LNCaP clone FGC (cell line): ENCODE measurements around the gene RIOX2.

Source experiments
- DNase-seq: peaks from one replicate; pipeline ENCODE4 v3.0.0-alpha.2; 2011; ENCODE audit warnings: low read depth
- H3K4me3 ChIP-seq: 2 replicates; pipeline ENCODE4 v1.5.1; 2011; ENCODE audit warnings: mild to moderate bottlenecking, low read depth, low read length, control low read depth
- CTCF ChIP-seq: IDR thresholded peaks from 2 replicates; pipeline ENCODE4 v1.5.1; 2012; ENCODE audit warnings: mild to moderate bottlenecking; ENCODE audit not compliant: control insufficient read depth, insufficient read depth; ENCODE audit errors: extremely low read depth

RIOX2 gene

GRCh38 chr3:97934980-97935695, 37.1 kb downstream of the RIOX2 start:
- TF ChIP-seq CTCF, result no peak
- no peak for DNase-seq

GRCh38 chr3:97932387-97932801, 39.8 kb downstream of the RIOX2 start:
- H3K4me3 ChIP-seq, result no peak overlapping the region
- no peak for TF ChIP-seq CTCF
- DNase-seq, result no peak

More at GRCh38 chr3:97934980-97935695, 37.1 kb downstream of the RIOX2 start:
- no peak overlapping the region for H3K4me3 ChIP-seq

GRCh38 chr3:97931218-97931617, 41.0 kb downstream of the RIOX2 start:
- no peak overlapping the region for H3K4me3 ChIP-seq
- TF ChIP-seq CTCF, result no peak
- no peak for DNase-seq

GRCh38 chr3:97930018-97930417, 42.2 kb downstream of the RIOX2 start:
- DNase-seq, result no peak
- no peak for TF ChIP-seq CTCF
- H3K4me3 ChIP-seq, result no peak overlapping the region

- TF ChIP-seq CTCF, result no peak
- no peak overlapping the region for H3K4me3 ChIP-seq
- no peak for DNase-seq
Measured at GRCh38 chr3:97928986-97929385, 43.2 kb downstream of the RIOX2 start.

- no peak overlapping the region for H3K4me3 ChIP-seq
- no peak for TF ChIP-seq CTCF
- DNase-seq, result peak; percentile 75
Measured at GRCh38 chr3:97927704-97928103, 44.5 kb downstream of the RIOX2 start.
